Measurements from ENCODE around the gene PADI1. TPM values are rescaled to one million over a fixed set of nuclear protein-coding genes. Genes with fewer than 3 reads are reported as not detected.

Gene PADI1
- total RNA-seq, 1 donor from 2014 or later = 0.70 TPM

DNA sequence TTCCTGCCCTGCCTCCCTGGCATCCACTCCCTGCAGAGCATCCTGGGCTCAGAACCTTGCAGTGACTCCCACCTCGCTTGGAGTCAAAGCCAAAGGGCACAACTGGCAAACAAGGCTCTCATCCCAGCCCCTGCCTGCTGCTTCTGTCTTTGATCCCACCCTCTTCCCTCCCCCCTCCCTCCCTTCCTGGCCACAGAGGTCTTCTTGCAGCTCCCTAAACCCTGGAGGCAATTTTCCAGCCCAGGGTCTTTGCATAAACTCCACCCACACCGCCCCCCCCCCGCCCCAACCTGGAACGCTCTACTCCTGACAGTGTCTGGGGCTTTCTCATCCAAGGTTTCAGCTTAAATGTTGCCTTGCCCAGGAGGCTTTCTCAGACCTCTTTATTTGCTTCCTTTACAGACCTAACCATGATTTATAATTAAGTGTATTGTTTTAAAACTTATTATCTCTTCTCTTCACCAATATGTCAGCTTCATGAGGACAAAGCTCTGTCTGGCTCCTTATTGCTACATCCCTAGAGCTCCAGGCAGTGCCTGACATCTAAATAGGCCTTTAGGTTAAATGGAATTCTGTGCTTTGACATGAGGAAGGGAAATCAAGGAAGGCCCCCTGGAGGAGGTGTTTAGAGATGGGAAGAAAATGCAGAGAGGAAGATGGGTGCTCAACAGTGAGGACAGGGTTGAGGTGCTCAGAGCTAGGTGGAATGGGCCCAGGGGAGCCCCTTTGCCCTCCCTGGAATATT lies 37.7 kb upstream of the PADI1 start:
- H3K27ac Mint-ChIP-seq (ENCODE audit: unreplicated experiment) = peak overlapping the region; percentile 85
- no peak for DNase-seq (ENCODE audit: low spot score)
- no peaks in the 10 kb centered on the region for H3K27me3 Mint-ChIP-seq (ENCODE audit: low read depth)
- TF ChIP-seq, protein P1, sequence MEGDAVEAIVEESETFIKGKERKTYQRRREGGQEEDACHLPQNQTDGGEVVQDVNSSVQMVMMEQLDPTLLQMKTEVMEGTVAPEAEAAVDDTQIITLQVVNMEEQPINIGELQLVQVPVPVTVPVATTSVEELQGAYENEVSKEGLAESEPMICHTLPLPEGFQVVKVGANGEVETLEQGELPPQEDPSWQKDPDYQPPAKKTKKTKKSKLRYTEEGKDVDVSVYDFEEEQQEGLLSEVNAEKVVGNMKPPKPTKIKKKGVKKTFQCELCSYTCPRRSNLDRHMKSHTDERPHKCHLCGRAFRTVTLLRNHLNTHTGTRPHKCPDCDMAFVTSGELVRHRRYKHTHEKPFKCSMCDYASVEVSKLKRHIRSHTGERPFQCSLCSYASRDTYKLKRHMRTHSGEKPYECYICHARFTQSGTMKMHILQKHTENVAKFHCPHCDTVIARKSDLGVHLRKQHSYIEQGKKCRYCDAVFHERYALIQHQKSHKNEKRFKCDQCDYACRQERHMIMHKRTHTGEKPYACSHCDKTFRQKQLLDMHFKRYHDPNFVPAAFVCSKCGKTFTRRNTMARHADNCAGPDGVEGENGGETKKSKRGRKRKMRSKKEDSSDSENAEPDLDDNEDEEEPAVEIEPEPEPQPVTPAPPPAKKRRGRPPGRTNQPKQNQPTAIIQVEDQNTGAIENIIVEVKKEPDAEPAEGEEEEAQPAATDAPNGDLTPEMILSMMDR (IDR thresholded peaks at IDR 0.05) = no peak
- H3K9me3 Mint-ChIP-seq (ENCODE audit: low read depth) = no peaks in the 10 kb centered on the region
- H3K36me3 Mint-ChIP-seq (ENCODE audit: low read depth) = no peaks in the 10 kb centered on the region
- no peak overlapping the region for H3K4me3 Mint-ChIP-seq (ENCODE audit: unreplicated experiment)
- H3K4me1 Mint-ChIP-seq (ENCODE audit: low read depth) = peaks cover 49% of the 10 kb centered on the region

DNA sequence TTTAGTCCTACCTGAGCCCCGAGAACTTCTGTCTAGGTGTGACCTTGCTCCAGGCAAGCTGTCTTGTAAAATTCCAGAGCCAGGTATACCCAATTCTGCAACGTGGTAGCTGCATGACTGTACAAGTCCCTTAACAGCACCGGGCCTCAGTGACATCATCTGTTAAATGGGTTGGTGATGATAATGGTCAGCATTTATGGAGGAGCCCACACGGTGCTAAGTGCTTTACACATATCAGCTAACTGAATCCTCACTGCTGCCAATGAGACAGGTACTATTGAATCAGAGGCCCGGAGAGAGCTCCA lies 37.2 kb upstream of the PADI1 start:
- TF ChIP-seq, protein P1 (IDR thresholded peaks at IDR 0.05) = no peak
- Mint-ChIP-seq H3K36me3 (ENCODE audit: low read depth) (no peaks in the 10 kb centered on the region), H3K4me3 (ENCODE audit: unreplicated experiment) (no peak overlapping the region), H3K9me3 (ENCODE audit: low read depth) (no peaks in the 10 kb centered on the region), H3K27ac (ENCODE audit: unreplicated experiment) (peak overlapping the region; percentile 89), H3K27me3 (ENCODE audit: low read depth) (no peaks in the 10 kb centered on the region), H3K4me1 (ENCODE audit: low read depth) (peaks cover 49% of the 10 kb centered on the region)
- no peak for DNase-seq (ENCODE audit: low spot score)

DNA sequence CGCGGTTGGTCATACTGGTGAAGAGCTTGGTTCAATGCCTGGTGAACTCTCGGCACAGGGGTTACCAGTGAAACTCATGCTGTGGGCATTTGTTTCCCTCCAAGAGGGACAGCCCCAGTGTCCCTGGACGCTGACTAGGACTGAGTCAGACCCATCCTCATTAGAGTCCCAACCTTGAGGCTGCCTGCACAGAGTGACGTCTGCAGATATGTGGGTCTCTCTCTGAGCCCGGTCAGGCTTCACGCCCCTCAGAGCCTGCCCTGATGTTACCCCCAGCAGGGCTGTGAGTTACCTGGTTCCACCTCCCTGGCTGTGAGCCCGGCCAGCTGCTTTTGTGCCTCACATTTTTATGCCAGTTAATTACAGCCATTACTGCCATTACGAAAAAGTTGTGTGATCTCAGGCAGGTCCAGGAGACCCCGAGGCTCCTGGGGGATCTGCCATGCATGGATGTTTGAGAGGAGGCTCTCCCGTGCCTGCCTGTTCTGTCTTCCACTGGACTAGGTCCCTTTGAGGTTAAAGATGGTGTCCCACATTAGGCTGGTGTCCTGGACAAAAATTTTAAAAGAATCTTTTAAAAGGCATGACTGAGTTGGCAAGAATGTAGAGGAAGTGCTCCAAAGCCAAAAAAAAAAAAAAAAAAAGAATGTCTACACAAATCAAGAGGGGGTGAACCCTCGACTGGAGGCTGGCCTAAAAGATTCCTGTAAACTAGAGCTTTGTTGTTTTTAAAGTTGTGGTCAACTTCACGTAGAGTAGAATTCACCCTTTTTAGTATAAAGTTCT lies 36.6 kb upstream of the PADI1 start:
- Mint-ChIP-seq H3K27me3 (ENCODE audit: low read depth) (no peaks in the 10 kb centered on the region), H3K9me3 (ENCODE audit: low read depth) (peaks cover 2% of the 10 kb centered on the region), H3K4me1 (ENCODE audit: low read depth) (peaks cover 50% of the 10 kb centered on the region), H3K27ac (ENCODE audit: unreplicated experiment) (peak overlapping the region; percentile 89), H3K4me3 (ENCODE audit: unreplicated experiment) (no peak overlapping the region), H3K36me3 (ENCODE audit: low read depth) (peaks cover 3% of the 10 kb centered on the region)
- no peak for DNase-seq (ENCODE audit: low spot score)
- TF ChIP-seq, protein P1 (IDR thresholded peaks at IDR 0.05) = no peak

DNA sequence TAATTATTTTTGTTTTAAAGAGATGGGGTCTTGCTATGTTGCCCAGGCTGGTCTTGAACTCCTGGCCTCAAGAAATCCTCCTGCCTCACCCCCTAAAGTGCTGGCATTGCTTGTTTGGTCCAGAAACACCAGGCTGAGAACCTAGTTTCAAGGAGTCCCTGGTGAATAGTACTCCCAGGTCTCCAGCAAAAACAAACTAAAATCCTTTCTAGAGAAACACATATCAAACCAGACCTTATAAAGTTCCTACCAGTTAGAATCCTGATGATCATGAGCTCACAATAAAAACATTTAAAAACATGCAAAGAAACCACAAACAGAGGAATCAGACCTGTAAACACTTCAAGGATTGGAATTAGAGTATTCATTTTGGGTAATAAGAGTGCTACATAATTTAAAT lies 34.4 kb upstream of the PADI1 start:
- TF ChIP-seq, protein P1 (IDR thresholded peaks at IDR 0.05) = no peak
- Mint-ChIP-seq H3K4me1 (ENCODE audit: low read depth) (peaks cover 54% of the 10 kb centered on the region), H3K36me3 (ENCODE audit: low read depth) (peaks cover 9% of the 10 kb centered on the region), H3K9me3 (ENCODE audit: low read depth) (peaks cover 16% of the 10 kb centered on the region), H3K27ac (ENCODE audit: unreplicated experiment) (peak overlapping the region; percentile 42), H3K4me3 (ENCODE audit: unreplicated experiment) (no peak overlapping the region), H3K27me3 (ENCODE audit: low read depth) (no peaks in the 10 kb centered on the region)
- DNase-seq (ENCODE audit: low spot score) = no peak

DNA sequence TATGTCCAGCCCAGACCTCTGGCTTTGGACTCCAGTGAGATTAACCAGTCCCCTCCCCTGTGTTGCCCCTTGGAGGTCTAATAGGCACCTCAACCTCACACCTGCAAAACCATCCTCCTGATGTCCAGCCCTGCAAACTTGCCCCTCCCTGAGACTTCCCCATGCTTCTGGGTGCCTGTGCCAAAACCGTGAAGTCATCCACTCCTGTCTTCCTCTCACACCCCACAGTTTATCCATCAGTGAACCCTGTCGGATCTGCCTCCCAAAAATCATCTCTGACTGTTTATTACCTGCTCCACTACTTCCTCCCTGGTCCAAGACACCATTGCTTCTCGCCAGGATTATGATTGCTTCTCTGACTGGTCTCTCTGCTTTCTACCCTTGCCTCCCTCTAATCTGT lies 31.7 kb upstream of the PADI1 start:
- H3K27me3 Mint-ChIP-seq (ENCODE audit: low read depth) = no peaks in the 10 kb centered on the region

More for the DNA sequence above, 31.7 kb upstream of the PADI1 start:
- Mint-ChIP-seq H3K36me3 (ENCODE audit: low read depth) (peaks cover 11% of the 10 kb centered on the region), H3K9me3 (ENCODE audit: low read depth) (peaks cover 22% of the 10 kb centered on the region), H3K4me3 (ENCODE audit: unreplicated experiment) (no peak overlapping the region), H3K27ac (ENCODE audit: unreplicated experiment) (peak overlapping the region; percentile 49), H3K4me1 (ENCODE audit: low read depth) (peaks cover 58% of the 10 kb centered on the region)
- no peak for DNase-seq (ENCODE audit: low spot score)
- TF ChIP-seq, protein P1 (IDR thresholded peaks at IDR 0.05) = no peak

Data from chondrocyte (in vitro differentiated cells).